Colonic mucosa (tissue), 4 donors: Measurements from ENCODE around the gene FRY. TPM values are rescaled to one million over a fixed set of nuclear protein-coding genes. Genes with fewer than 3 reads are reported as not detected.

ENCODE experiments used
- DNase-seq: peaks from one replicate; pipeline ENCODE4 v3.0.0-alpha.2; 2020
- H3K27ac ChIP-seq: fragments of 200-600 bp; one replicate; pipeline ENCODE4 v1.8.0; 2021
- H3K27me3 ChIP-seq: fragments of 200-600 bp; one replicate; pipeline ENCODE4 v1.8.0; 2021
- H3K36me3 ChIP-seq: fragments of 200-600 bp; one replicate; pipeline ENCODE4 v1.8.0; 2021
- H3K4me1 ChIP-seq: fragments of 200-600 bp; one replicate; pipeline ENCODE4 v1.8.0; 2021; ENCODE audit warnings: mild to moderate bottlenecking
- H3K4me3 ChIP-seq: fragments of 200-600 bp; one replicate; pipeline ENCODE4 v1.8.0; 2021
- H3K9ac ChIP-seq, 2 donors: one replicate each; pipeline ENCODE4 v1.7.0; 2013; ENCODE audit warnings: control low read depth in 2 of 2, low read depth in 2 of 2, low read length in 2 of 2
- H3K9me3 ChIP-seq: fragments of 200-600 bp; one replicate; pipeline ENCODE4 v1.8.0; 2021
- intact Hi-C: fragments of 100-400 bp; cut with DNase I; formaldehyde crosslinking; loops from one replicate; pipeline ENCODE4 v1.14.1; 2022
- total RNA-seq, 2 donors: library from RNA; stranded (reverse); fragmentation: NEBNext Ultra II Directional in 1 of 2; extraction: Animal tissue kit (Norgen Biotek cat#: 25700) in 1 of 2; gene quantifications; one replicate each; pipeline ENCODE4 v1.2.1, GENCODE V29; 2021
- TF ChIP-seq, protein P1 (sequence below): fragments of 200-600 bp; IDR thresholded peaks from one replicate; pipeline ENCODE4 v1.8.0; 2022; ENCODE audit warnings: antibody characterized with exemption, mild to moderate bottlenecking
- donor health status: healthy.
- donor health status: DM: no; HTN: no; CAD: no.
- donor health status: DM: no; HTN: no; CAD: no.

Gene FRY
- total RNA-seq, 2 donors from 2014 or later, result 7.0 to 19.9 TPM

DNA sequence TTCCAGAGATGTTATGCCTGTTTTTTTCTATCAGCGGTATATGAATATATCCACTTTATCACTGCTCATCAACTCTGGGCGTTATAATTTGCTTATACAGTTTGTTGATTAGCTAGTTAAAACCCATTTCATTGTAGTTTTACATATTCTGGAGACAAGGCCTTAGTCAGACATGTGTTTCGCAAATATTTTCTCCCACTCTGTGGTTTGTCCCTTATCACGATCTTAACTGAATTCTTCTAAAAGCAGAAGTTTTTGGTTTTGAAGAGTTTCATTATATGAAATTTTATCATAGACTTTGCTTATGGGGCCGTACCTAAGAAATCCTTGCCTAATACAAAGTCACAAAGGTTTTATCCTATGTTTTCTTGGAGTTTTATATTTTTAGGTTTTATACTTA, 84.6 kb downstream of the FRY start:
- no peak for DNase-seq
- H3K27me3 ChIP-seq, result no peaks in the 10 kb centered on the region
- TF ChIP-seq, protein P1, sequence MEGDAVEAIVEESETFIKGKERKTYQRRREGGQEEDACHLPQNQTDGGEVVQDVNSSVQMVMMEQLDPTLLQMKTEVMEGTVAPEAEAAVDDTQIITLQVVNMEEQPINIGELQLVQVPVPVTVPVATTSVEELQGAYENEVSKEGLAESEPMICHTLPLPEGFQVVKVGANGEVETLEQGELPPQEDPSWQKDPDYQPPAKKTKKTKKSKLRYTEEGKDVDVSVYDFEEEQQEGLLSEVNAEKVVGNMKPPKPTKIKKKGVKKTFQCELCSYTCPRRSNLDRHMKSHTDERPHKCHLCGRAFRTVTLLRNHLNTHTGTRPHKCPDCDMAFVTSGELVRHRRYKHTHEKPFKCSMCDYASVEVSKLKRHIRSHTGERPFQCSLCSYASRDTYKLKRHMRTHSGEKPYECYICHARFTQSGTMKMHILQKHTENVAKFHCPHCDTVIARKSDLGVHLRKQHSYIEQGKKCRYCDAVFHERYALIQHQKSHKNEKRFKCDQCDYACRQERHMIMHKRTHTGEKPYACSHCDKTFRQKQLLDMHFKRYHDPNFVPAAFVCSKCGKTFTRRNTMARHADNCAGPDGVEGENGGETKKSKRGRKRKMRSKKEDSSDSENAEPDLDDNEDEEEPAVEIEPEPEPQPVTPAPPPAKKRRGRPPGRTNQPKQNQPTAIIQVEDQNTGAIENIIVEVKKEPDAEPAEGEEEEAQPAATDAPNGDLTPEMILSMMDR, result no peak
- no peaks in the 10 kb centered on the region for H3K4me1 ChIP-seq
- H3K9ac ChIP-seq, result no peak overlapping the region
- no peak overlapping the region for H3K27ac ChIP-seq
- intact Hi-C loops, result no loop called here
- no peaks in the 10 kb centered on the region for H3K36me3 ChIP-seq
- no peak overlapping the region for H3K4me3 ChIP-seq
- H3K9me3 ChIP-seq, result no peaks in the 10 kb centered on the region

DNA sequence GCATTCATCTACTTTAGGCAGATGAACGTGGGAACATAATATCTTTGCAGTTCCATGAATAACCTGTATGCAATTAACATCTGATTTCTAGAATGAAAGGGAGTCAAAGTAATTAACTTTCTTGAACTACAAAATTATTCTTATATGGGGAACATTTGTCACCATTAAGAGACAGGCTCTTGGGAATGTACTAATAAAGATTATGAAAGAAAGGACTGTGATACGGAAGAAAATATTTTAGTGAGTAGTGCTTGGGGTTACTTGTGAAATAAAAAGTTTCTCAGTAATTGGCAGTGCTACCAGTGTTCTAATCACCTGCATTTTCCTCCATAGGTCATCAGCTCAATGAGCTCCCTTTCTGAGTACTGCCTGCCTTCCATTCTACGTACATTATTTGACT, 85.4 kb downstream of the FRY start:
- no peak overlapping the region for H3K9ac ChIP-seq
- no peak overlapping the region for H3K27ac ChIP-seq
- intact Hi-C loops, result no loop called here
- no peaks in the 10 kb centered on the region for H3K36me3 ChIP-seq
- TF ChIP-seq, protein P1, result no peak
- no peak for DNase-seq
- H3K9me3 ChIP-seq, result no peaks in the 10 kb centered on the region
- H3K27me3 ChIP-seq, result no peaks in the 10 kb centered on the region
- no peak overlapping the region for H3K4me3 ChIP-seq
- no peaks in the 10 kb centered on the region for H3K4me1 ChIP-seq

GRCh38 chr13:32117701-32118100, 86.1 kb downstream of the FRY start:
- TF ChIP-seq, protein P1, result no peak
- Histone ChIP-seq H3K36me3 (no peaks in the 10 kb centered on the region), H3K4me1 (no peaks in the 10 kb centered on the region), H3K27me3 (no peaks in the 10 kb centered on the region), H3K9ac (no peak overlapping the region), H3K4me3 (no peak overlapping the region), H3K9me3 (no peaks in the 10 kb centered on the region), H3K27ac (no peak overlapping the region)
- intact Hi-C loops, result no loop called here
- no peak for DNase-seq

DNA sequence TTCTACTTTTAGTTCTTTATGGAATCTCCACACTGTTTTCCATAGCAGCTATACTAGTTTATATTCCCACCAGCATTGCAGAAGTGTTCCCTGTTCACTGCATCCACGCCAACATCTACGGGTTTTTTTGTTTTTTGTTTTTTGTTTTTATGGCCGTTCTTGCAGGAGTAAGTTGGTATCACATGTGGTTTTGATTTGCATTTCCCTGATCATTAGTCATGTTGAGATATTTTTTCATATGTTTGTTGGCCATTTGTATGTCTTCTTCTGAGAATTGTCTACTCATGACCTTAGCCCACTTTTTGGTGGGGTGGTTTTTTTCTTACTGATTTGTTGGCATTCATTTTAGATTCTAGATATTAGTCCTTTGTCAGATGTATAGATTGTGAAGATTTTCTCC, 89.7 kb downstream of the FRY start:
- Histone ChIP-seq H3K27me3 (no peaks in the 10 kb centered on the region), H3K4me3 (no peak overlapping the region), H3K9me3 (no peaks in the 10 kb centered on the region), H3K27ac (no peak overlapping the region), H3K4me1 (no peaks in the 10 kb centered on the region), H3K36me3 (no peaks in the 10 kb centered on the region), H3K9ac (no peak overlapping the region)
- TF ChIP-seq, protein P1, result no peak
- intact Hi-C loops, result no loop called here
- DNase-seq, result no peak

GRCh38 chr13:32124743-32125142, 93.2 kb downstream of the FRY start:
- H3K27ac ChIP-seq, result no peak overlapping the region
- TF ChIP-seq, protein P1, result no peak

More at GRCh38 chr13:32124743-32125142, 93.2 kb downstream of the FRY start:
- no peak overlapping the region for H3K4me3 ChIP-seq
- no peak overlapping the region for H3K9ac ChIP-seq
- H3K4me1 ChIP-seq, result no peaks in the 10 kb centered on the region
- H3K9me3 ChIP-seq, result no peaks in the 10 kb centered on the region
- H3K36me3 ChIP-seq, result no peaks in the 10 kb centered on the region
- H3K27me3 ChIP-seq, result no peaks in the 10 kb centered on the region
- DNase-seq, result no peak
- intact Hi-C loops, result no loop called here
